Uterus (tissue), 4 donors: ENCODE results near the gene CCR7. TPM values are rescaled to one million over a fixed set of nuclear protein-coding genes. Genes with fewer than 3 reads are reported as not detected.

Experiments
- DNase-seq, 2 donors: peaks; one replicate each; pipeline ENCODE4 v3.0.0-alpha.2; 2019 to 2020
- H3K27ac ChIP-seq, 2 donors: fragments of 200-600 bp; sonication (generic); 1 replicate in 1 of 2; 2 replicates in 1 of 2; pipeline ENCODE4 v1.5.1; 2016 to 2018
- H3K27me3 ChIP-seq, 2 donors: fragments of 200-600 bp; sonication (generic); one replicate each; pipeline ENCODE4 v1.5.1; 2018 to 2019; ENCODE audit warnings: control low read depth in 1 of 2
- H3K36me3 ChIP-seq, 2 donors: fragments of 200-600 bp; sonication (generic); one replicate each; pipeline ENCODE4 v1.5.1; 2019; ENCODE audit warnings: control low read depth in 1 of 2
- H3K4me1 ChIP-seq, 2 donors: fragments of 200-600 bp; sonication (generic); one replicate each; pipeline ENCODE4 v1.5.1; 2018 to 2019; ENCODE audit warnings: control low read depth in 1 of 2
- H3K4me3 ChIP-seq, 2 donors: fragments of 200-600 bp; sonication (generic); 1 replicate in 1 of 2; 2 replicates in 1 of 2; pipeline ENCODE4 v1.5.1; 2018 to 2019; ENCODE audit warnings: mild to moderate bottlenecking in 1 of 2
- H3K9me3 ChIP-seq, 2 donors: fragments of 200-600 bp; sonication (generic); one replicate each; pipeline ENCODE4 v1.5.1; 2019; ENCODE audit warnings: control low read depth in 1 of 2
- POLR2A ChIP-seq, 2 donors: fragments of 450-650 bp; IDR thresholded peaks; one replicate each; pipeline ENCODE4 v1.6.1; 2016; ENCODE audit warnings: antibody characterized with exemption in 2 of 2, mild to moderate bottlenecking in 1 of 2, moderate library complexity in 1 of 2
- intact Hi-C: fragments of 100-400 bp; cut with DNase I; formaldehyde crosslinking; loops from one replicate; pipeline ENCODE4 v1.15.1; 2023; ENCODE audit warnings: low total_unique reads
- total RNA-seq, 4 donors: library from RNA; depleted of rRNA in 3 of 4; stranded (reverse); fragments of >200 nt in 3 of 4; gene quantifications; one replicate each; pipeline versions ENCODE4 v1.1.0 to v1.2.4, GENCODE V29; 2014 to 2023
- TF ChIP-seq, protein P1 (sequence below), 4 experiments: fragments of 200-600 bp in 2 of 4; fragments of 450-650 bp in 2 of 4; sonication (generic) in 2 of 4; IDR thresholded peaks; one replicate each; pipeline ENCODE4 v1.5.1; 2016 to 2019; ENCODE audit warnings: antibody characterized with exemption in 4 of 4, mild to moderate bottlenecking in 2 of 4, moderate library complexity in 1 of 4
- donor health status: DM: yes; HTN: yes; CAD: no.

CCR7 gene, protein sequence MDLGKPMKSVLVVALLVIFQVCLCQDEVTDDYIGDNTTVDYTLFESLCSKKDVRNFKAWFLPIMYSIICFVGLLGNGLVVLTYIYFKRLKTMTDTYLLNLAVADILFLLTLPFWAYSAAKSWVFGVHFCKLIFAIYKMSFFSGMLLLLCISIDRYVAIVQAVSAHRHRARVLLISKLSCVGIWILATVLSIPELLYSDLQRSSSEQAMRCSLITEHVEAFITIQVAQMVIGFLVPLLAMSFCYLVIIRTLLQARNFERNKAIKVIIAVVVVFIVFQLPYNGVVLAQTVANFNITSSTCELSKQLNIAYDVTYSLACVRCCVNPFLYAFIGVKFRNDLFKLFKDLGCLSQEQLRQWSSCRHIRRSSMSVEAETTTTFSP
- under 1 TPM in 1 of 4 donors, not detected in 3; 0.14 TPM for total RNA-seq

- no peaks in the 10 kb centered on the region for H3K9me3 ChIP-seq
- intact Hi-C loops = no loop called here
- DNase-seq = no peak
These were observed at the start of gene CCR7 for GRCh38 chr17:40564883-40565768. TSS of gene CCR7 (minus strand) at chr17:40565472. CDS start at chr17:40565409, 63 bp downstream.

GRCh38 chr17:40614431-40615067 is 49.3 kb upstream of the CCR7 start:
- H3K9me3 ChIP-seq = no peaks in the 10 kb centered on the region
- TF ChIP-seq POLR2A (IDR thresholded peaks at IDR 0.05) = no peak
- TF ChIP-seq, protein P1, sequence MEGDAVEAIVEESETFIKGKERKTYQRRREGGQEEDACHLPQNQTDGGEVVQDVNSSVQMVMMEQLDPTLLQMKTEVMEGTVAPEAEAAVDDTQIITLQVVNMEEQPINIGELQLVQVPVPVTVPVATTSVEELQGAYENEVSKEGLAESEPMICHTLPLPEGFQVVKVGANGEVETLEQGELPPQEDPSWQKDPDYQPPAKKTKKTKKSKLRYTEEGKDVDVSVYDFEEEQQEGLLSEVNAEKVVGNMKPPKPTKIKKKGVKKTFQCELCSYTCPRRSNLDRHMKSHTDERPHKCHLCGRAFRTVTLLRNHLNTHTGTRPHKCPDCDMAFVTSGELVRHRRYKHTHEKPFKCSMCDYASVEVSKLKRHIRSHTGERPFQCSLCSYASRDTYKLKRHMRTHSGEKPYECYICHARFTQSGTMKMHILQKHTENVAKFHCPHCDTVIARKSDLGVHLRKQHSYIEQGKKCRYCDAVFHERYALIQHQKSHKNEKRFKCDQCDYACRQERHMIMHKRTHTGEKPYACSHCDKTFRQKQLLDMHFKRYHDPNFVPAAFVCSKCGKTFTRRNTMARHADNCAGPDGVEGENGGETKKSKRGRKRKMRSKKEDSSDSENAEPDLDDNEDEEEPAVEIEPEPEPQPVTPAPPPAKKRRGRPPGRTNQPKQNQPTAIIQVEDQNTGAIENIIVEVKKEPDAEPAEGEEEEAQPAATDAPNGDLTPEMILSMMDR (IDR thresholded peaks at IDR 0.05) = no peak
- DNase-seq = no peak
- intact Hi-C loops = loop anchor here (5.0 kb wide), 1 partner anchor 178 kb away; no protein-coding TSS in a partner anchor
- H3K4me1 ChIP-seq = no peaks in the 10 kb centered on the region
- H3K36me3 ChIP-seq = no peaks in the 10 kb centered on the region
- H3K27ac ChIP-seq = no peak overlapping the region
- no peak overlapping the region for H3K4me3 ChIP-seq
- H3K27me3 ChIP-seq = no peaks in the 10 kb centered on the region

More at GRCh38 chr17:40564883-40565768, at the start of gene CCR7:
- Histone ChIP-seq H3K27ac (no peak within 1 kb of the TSS), H3K27me3 (no peaks in the 10 kb centered on the region), H3K4me3 (no peak within 1 kb of the TSS), H3K4me1 (peaks cover 0 to under 1% of the 10 kb centered on the region in 2 donors), H3K36me3 (no peaks in the 10 kb centered on the region)
- no peak for TF ChIP-seq POLR2A (IDR thresholded peaks at IDR 0.05)
- TF ChIP-seq, protein P1 (IDR thresholded peaks at IDR 0.05) = no peak

GRCh38 chr17:40613467-40614154 is 48.3 kb upstream of the CCR7 start:
- DNase-seq = no peak
- intact Hi-C loops = no loop called here
- H3K27me3 ChIP-seq = no peaks in the 10 kb centered on the region
- H3K27ac ChIP-seq = no peak overlapping the region
- no peaks in the 10 kb centered on the region for H3K36me3 ChIP-seq
- H3K9me3 ChIP-seq = no peaks in the 10 kb centered on the region
- no peak for TF ChIP-seq POLR2A (IDR thresholded peaks at IDR 0.05)
- TF ChIP-seq, protein P1 (IDR thresholded peaks at IDR 0.05) = no peak
- no peak overlapping the region for H3K4me3 ChIP-seq
- no peaks in the 10 kb centered on the region for H3K4me1 ChIP-seq

- Histone ChIP-seq H3K36me3 (no peaks in the 10 kb centered on the region), H3K4me1 (no peaks in the 10 kb centered on the region), H3K9me3 (no peaks in the 10 kb centered on the region), H3K4me3 (no peak overlapping the region), H3K27me3 (no peaks in the 10 kb centered on the region), H3K27ac (no peak overlapping the region)
- no peak for DNase-seq
- intact Hi-C loops = no loop called here
- TF ChIP-seq, protein P1 (IDR thresholded peaks at IDR 0.05) = no peak
- TF ChIP-seq POLR2A (IDR thresholded peaks at IDR 0.05) = no peak
These were observed 47.5 kb upstream of the CCR7 start for GRCh38 chr17:40612599-40613244.
